Femur (tissue), 1 donor: ENCODE data around the gene TALDO1.

Source experiments
- DNase-seq: peaks from one replicate; pipeline ENCODE4 v3.0.0-alpha.2; 2017

Gene TALDO1

DNA sequence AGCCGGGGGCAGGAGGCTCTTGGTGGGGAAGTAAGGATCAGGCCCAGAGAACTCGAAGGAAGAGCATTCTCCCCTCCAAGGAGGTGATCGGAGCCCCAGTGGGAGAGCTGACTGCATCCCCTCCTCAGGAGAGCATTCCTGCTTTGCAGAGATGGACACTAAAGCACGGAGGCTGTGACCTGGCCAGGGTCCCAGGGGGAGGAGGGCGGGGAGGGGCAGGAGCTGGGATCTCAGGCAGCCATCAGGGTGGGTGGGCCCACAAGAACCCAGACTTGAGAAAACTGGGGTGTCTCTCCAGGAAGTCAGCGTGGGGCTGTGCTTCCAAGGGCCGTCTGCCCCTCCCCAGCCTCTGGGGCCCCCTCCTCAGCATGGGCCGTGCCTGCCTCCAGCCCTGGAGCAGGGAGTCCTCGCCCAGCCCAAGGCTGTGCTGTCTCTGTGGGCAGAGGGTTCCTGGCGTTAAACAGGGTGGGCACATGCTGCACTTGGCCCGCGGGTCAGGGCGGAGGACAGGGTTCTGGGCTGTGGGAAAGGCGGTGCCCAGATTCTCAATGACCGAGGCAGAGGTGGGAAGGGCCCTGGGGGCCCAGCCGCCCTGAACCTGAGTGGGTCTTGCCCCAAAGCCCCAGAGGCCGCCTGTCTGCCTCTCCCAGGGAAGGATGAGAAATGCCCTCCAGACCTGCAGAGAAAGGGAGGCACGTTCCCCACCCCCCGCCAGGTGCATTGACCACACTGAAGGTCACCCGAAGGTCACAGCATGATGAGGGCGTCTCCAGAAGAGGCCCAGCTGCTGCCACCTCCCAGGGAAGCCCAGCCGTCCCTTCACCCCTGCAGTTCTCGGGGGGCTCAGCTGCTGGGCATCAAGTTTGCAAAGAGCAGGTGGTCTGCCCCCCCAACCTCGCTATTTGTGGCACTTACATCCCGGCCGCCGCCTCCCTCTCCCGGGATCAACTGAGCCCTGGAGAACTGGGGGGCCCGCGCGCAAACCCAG lies 42.0 kb downstream of the TALDO1 start:
- no peak for DNase-seq

DNA sequence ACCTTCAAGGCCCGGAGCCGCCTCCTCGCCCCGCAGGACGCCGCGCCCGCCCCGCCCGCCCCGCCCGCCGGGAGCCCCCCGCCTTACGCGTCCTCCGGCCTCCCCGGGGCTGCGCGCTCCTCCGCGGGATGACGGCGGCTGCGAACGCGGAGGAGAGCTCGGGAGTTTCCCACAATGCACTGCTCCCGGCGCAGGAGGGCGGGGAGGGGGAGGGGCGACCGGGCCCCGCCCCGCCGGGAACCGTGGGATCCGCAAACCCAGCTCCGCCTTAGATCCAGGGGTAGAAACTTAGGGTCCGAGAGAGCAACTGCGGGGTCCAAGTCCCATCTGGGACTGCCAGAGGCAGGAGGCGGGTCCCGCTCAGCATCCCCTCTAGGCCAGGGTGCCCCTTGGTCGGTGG lies 42.7 kb downstream of the TALDO1 start, which contains the start of gene CEND1:
Gene CEND1, minus strand, starts transcription at position 148 of the 400 bp plus-strand sequence. CDS start 1,514 bp downstream, outside the sequence.
- no peak for DNase-seq

DNA sequence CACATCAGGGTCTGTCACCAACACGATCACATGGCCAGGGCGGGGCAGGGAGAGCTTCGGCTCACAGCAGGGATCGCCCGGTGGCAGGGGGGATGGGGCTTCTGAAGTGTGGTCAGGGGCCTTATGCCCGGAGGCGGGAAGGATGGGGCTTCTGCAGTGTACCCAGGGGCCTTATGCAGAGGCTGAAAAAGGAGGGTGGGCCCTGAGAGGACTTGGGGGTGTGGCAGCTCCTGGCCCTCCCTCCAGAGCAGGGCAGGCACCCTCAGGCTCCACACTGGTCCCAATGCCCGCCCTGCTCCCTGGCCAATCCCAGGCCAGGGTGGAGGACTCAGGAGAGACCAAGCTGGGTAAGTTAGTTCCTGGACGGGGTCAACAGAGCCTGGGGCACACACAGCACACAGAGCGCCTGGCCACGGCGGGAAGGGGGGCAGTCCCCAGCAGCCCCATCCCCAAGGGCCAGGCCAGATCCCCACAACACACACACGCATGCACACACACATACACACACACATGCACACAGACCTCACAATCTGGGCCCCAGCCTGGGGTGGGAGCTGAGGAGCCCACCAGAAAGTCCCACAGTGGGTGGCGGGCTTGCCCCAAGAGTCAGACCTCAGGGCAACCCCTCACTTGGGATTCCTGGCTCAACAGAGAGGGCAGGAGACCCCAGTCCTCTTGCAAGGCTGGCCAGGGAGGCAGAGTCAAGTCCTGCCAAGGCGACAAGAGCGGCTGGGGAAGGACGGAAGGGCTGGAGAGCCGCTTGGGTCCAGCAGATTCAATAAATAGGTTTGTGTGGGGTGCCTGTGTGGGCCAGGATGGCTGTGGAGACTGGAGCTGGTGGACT lies 43.7 kb downstream of the TALDO1 start:
- no peak for DNase-seq

DNA sequence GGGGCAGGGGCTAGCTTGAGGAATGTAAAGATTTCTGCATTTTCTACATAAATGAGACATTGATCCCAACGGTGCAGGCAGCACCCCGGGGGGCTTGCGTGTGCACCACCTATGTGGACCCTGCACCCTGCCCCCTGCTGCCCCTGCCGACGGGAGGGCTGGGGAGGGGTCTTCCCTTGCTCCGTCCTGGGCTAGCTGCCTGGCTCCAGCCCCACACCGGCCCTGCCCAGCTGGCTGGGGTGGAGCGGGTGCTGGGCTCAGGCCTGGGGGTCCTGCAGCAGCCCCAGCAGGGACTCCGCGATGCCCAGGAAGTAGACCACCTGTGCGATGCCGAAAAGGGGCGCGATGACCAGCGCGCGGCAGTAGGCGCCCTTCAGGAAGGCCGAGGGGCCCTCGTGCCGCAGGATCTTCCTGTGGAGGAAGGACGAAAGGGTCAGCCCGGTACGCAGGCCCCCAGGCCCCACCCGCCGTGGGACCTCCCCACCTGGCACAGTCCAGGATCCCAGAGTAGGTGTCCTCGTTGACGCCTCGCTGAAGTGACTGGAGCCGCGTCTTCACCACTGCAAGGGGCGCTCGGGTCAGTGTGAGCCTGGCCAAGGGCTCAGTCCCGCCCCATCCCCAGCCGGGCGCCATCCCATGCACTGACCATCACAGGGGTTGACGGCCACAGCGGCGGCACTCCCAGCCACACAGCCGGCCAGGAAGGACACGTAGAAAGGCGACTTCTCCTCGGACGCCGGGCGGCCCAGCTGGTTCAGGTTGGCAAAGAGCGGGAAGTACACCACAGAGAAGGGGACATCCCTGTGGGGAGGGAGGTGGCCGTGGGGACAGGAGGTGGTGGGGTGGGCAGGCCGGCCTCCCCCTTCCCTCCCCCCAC lies 44.6 kb downstream of the TALDO1 start:
- DNase-seq, result no peak

DNA sequence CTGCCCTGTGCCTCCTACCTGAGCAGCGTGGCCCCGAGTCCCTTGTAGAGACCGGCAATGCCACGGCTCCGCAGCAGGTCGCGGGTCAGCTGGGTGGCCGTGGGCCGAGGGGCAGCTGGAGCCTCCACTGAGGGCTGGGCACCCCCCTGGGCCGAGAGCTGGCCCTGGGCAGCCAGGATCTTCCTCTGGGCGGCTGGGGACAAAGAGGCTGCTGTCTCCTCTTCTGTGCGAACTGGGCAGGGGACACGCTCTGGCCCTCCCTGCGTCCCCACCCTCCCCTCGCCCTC lies 45.2 kb downstream of the TALDO1 start:
- no peak for DNase-seq

DNA sequence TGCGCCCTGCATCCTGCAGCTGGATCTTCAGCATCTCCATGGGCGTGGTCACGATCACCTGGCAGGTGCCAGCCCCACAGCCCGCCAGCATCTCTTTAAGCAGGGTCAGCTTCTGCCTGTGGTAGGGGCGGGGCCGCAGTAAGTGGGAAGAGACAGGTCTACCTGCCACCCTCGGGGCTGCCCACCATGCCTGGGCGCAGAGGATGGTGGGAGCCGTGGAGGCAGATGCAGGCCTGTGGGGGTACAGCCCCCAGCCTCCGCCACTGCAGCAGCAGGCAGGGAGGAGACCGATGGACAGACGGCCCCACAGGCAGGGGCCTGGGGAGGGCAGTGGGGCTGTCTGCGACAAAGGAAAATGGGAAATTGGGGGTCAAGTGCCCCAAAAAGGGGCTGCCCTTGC lies 45.6 kb downstream of the TALDO1 start:
- no peak for DNase-seq

DNA sequence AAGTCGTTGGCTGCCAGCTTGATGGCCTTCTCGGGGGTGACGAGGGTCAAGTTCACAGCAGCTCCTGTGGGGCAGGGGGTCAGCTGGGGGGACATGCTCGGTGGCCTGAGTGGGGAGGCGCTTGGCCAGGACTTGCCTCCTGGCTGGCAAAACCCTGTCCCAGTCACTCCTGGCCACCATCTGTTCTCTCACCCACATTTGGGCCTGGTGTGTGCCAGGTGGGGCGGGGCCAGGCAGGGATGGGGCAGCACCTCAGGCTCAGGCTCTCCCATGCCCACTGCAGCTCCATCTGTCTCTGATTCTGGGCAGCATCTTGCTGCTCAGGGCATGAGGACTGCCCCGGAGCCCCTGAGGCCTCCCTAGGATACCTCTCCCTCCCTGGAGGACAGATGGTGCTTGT lies 46.3 kb downstream of the TALDO1 start:
- peak; percentile 37 for DNase-seq

DNA sequence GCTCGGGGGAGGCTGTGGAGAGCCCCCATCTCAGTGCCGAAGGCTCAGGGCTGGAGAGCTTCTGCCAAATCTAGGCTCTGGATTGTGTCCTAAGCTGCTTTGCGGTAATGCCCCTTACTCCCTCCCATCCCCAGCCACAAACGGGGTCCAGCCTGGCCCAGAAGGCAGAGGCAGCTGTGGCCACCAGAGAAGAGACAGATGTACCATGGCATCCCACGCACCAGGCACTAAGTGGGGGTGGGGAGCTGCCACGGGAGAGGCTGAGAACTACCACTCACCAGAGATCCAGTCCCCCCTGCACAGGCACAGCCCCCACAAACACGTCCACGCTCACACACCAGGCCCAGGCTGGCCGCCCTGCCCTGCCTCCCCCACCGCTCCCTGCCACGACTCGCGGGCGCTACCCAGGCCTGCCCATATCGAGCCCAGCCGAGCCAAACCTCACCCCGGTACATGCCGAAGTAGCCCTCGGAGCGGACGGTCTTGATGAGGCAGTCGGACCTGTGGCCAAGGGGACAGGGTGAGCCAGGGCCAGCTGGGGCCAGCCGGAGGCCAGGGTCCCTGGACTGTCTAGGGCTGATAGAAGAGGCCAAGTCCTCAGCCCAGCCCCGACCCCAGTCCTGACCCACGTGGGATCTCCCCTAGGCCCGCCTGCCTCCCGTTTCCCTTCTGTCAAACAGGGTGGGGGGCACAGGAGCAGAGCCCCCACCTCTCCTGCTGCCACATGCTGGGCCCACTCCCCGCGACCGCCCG lies 46.9 kb downstream of the TALDO1 start:
- no peak for DNase-seq

DNA sequence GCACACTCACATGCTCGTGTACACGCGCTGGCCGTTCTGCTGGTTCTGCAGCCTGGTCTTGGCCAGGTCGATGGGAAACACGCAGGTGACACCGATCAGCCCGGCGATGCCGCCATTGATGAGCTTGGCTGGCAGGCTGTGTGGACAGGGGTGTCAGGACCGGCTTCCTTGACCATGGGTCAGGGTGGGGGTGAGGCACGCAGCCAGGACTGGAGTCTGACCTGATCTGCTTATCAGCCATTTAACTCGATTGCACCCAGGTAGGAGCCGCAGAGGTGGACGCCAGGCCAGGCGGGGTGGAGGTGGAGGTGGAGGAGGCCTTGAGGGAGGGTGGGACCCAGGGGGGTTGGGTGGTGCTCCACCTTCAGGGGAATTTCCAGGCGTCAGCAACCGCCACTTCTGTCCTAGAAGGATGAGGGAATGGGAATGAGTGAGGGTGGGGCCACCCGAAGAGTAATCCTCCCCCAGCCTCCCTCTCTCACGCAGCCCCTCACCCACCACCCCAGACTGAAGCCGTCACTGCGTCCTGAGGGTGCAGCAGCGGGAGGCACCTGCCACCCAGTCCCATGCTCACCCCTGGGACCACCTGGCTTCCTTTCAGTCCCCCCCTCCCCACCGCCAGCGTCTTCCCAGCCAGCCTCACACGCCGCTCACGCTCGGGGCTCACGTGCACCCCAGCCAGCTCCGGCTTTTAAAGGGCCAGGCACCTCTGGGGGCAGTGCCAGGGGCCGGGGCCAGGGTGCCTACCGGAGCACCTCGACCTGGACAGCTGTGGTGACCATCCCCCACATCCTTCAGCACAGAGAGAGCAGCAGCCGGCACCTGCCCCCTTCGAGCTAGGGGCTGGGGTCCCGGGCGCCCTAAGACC lies 47.7 kb downstream of the TALDO1 start:
- DNase-seq, result peak; percentile 44

DNA sequence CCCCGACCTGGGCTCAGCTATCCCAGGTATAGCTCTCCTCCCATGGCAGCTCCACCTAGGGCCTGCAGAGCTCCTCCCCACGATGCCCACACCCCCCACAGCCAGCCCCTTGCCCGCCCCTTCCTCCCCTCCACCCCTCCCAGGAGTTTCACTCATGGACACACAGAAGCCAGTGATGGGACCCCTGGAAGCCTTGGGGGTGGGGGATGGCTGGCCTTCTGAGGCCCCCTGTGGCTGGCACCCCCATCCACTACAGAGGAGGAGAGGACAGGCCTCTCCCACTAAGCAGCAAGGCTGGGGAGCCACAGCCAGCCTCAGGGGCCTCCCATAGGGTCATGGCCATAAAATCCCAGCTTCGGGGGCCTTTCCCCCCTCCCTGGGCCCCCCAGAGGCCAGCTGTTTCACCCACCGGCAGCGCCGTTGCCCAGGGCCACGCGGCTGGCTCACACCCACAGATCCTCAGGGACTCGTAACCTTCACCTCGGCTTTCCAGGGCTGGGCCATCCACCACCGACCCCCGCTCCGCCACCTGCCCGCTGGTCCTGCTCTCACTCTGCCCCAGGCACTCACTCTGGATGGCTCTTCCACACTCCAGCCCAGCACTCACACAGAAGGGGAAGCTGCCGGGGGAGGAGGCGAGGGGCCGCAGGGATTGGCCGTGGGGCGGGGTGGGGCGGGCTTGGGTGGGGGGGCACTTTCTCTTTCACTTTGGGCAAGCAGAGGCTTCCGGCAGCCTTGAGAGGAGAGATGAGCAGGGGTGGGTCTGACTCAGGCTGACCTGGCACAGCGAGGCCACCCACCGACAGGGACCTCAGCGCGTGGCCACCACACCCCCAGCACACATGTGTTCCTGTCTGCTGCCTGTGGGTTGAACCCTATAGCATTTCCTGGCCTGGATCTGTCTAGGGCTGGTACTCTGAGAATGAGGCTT lies 48.6 kb downstream of the TALDO1 start:
- peak; percentile 93 for DNase-seq

DNA sequence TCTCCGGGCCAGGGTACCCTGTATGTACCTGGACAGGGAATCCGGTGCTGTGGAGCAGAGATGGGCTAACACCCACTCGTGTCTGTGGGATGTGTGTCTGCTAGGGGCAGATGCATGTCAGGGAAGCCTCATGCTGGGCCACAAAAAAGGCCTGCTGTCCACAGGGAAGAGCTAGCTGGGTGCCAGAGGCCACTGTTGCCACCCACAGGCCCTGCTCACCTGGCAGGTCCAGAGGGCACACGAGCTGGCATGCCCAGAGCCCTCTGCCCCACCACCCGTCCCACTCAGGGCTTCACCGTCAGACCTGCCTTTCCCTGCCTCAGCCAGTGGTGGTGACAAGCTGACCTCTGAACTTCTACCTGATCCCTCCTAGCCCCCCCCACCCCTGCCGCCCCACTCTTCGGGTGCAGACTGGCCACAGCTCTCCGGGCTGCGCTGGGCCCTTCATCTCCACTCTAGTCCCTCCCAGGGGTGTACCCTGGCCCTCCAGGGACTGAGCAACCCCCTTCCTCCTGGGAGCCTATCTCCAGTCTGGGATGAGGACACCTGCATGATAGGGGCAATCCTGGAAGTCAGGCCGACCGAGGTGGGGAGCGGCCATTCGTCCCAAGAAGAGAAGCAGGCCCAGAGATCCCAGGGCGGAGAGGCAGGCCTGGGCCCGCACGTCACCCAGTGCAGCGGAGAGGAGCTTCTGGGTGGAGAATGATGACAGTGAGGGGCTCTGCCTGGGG lies 49.5 kb downstream of the TALDO1 start:
- no peak for DNase-seq

DNA sequence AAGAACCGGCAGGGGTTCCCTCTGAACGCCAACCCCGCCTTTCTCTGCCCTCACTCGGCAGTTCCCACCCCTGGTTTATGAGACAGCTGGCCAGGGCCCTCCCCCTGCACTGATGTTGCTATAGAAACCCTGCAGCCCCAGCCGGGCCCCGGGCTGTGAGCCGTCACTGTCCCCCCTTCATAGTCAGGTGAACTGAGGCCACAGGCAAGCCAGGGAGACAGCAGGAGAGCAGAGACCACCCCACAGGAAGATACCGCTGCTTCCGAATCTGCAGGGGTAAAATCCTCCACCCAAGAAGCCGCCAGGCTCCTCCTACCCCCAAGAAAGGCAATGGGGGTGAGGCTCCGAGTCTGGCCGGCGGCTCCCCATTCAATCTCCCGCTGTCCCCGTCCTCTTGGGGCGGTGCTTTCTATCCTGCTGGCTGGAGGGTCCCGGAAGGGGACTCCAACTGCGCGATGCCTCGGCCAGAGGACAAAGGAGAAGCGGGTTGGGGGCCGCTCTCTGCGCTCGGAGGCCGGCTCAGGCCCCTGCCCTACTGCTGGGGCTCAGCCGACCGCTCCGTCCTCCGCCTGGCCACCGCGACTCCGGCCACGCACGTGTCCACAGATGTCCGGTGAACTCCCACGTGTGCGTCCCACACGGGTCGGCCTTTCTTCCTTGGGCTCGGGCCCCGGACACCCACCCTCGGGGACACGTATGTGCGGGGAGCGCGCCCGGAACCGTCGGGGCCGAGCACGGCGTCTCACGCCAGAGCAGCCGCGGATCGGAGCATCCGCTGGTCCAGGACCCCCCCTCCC lies 50.2 kb downstream of the TALDO1 start:
- DNase-seq, result peak; percentile 93

DNA sequence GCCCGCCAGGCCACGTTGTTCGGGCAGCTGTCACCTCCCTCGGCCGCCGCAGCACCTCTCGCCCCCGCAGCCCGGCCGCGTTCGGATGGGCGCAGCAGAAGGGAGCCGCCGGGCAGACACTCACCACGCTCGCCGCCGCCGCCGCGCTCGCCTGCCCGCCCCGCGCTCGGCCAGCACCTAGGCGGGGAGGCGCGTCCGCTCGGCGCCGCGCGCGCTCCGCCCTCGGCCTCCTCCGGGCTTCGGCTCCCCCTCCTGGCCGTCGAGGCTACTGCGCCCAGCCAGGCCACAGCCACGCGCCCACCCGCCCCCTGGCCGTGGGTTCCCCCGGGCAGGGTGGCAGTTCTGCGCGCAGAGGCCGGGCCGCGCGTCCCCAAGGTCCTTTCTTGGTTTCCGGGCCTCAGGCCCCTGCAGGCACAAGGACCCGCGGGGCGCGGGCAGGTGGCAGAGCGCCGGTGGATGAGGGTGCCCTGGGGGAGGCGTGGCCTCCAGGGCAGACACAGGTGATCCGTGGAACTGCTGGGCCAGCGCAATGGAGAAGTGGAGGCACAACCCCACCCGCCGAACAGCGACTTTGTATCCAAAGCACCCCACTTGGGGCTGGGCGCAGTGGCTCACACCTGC lies 50.9 kb downstream of the TALDO1 start, which contains the start of gene SLC25A22:
Gene SLC25A22, minus strand, starts transcription at position 189 of the 621 bp plus-strand sequence. CDS start 3,275 bp downstream, outside the sequence.
- peak; percentile 87 for DNase-seq

DNA sequence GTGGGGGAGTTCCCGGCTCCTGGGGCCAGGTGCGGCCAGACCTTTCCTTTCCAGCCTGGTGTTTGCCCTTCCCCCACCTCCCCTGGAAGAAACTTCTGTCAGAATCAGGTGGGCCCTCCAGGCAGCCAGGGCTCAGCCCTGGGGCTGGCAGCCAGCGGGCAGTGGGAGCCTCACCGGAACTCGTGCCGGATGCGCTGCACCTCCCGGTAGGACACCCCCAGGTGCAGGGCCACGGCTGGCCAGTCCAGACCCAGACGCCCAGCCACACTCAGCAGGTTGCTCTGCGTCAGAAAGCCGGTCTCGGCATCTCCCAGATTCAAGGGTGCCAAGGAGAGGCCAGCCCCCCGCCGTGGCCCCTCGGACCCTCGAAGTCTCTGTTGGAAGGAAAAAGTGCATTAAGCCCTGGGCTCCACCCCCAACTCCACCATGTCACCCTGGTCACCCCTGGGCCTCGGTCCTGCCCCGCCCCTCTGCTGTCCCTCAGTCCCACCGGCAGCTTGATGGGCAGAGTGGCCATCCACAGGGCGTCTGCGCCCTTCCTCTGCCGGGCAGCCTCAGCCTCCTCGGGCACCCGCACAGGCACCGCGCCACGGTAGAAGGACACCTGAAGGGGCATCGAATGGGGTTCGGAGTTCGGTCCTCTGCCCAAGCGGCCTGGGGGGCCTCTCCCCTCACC lies 52.5 kb downstream of the TALDO1 start:
- no peak for DNase-seq

DNA sequence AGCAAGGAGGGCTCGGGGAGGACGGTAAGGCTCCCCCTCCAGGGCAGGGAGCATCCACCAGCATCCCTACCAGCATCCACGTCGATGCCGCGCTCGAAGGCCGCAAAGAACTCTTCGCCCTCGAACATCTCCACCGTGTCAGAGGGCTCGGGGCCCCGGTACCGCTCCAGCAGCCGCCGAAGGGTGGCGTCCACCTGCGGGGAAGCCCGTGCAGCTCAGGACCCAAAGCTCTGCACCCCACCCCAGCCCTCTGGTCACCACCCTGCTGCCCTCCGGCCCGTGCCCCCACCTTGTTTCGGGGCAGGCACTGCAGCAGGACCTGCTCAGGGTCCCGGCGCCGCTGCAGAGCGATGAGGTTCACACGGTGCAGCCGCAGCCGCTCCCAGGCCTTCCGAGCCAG lies 53.2 kb downstream of the TALDO1 start:
- no peak for DNase-seq

DNA sequence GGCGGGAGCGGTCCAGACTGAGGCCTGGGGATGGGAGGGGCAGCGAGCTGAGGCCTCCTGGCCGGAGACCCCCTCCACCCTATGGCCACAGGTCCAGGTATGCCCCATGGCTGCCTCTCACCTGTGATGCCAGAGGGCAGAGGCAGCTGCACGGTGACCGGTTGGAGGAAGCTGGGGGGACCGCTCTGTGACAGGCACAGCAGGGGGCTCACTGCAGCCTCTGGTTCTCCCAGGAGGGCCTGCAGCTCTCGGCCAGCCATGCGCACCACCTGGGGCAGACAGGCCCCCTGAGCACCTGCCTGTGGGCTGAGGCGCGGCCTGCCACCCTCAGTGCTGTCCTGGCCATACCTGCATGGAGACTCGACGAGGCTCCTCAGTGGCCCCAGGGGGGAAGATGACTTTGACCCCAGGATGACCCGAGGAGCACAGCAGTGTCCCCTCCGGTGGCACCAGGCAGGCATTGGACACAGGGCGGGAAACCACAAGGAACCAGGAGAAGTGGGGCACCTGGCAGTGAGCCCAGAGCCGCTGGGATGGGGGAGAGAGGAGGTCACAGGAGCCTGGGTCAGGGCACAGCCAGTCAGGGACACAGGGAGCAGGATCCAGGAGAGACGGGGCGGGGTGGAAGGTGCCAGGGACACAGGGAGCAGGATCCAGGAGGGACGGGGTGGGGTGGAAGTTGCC lies 54.0 kb downstream of the TALDO1 start:
- no peak for DNase-seq
